BE2C (cell line): Measurements from ENCODE around the gene SPANXN1. TPM values are rescaled to one million over a fixed set of nuclear protein-coding genes. Genes with fewer than 3 reads are reported as not detected.
"Not testable (repeated sequence)": the region's sequence is repeated elsewhere in the genome, so short reads cannot be mapped to it uniquely, and the experiment has no call there.

Experiments used
- DNase-seq: peaks from one replicate; pipeline ENCODE4 v3.0.0-alpha.2; 2020
- H3K27me3 ChIP-seq: fragments of 250-450 bp; sonication (Bioruptor Pico); 2 replicates; pipeline ENCODE4 v1.5.1; 2020; ENCODE audit warnings: mild to moderate bottlenecking
- H3K36me3 ChIP-seq: fragments of 250-450 bp; sonication (Bioruptor Pico); 2 replicates; pipeline ENCODE4 v1.5.1; 2020; ENCODE audit warnings: mild to moderate bottlenecking
- H3K4me1 ChIP-seq: fragments of 250-450 bp; sonication (Bioruptor Pico); 2 replicates; pipeline ENCODE4 v1.5.1; 2020
- H3K4me3 ChIP-seq: 2 replicates; pipeline ENCODE4 v1.5.1; 2011; ENCODE audit warnings: low read depth, low read length
- H3K9me3 ChIP-seq: fragments of 250-450 bp; sonication (Bioruptor Pico); 2 replicates; pipeline ENCODE4 v1.5.1; 2020
- polyA plus RNA-seq: library from polyadenylated mRNA; unstranded; fragments of >200 nt; gene quantifications from one replicate; pipeline ENCODE4 v1.2.1, GENCODE V29; 2012; ENCODE audit warnings: low read depth, missing spikeins; ENCODE audit not compliant: insufficient read length, insufficient read depth
- TF ChIP-seq, protein P1 (sequence below): IDR thresholded peaks from 2 replicates; pipeline ENCODE4 v1.5.1; 2012; ENCODE audit warnings: mild to moderate bottlenecking, low read depth, low read length

The SPANXN1 gene, protein sequence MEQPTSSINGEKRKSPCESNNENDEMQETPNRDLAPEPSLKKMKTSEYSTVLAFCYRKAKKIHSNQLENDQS
- not detected for polyA plus RNA-seq

GRCh38 chrX:145247203-145247602 is at the start of gene SPANXN1:
TSS of gene SPANXN1 (plus strand) at chrX:145247503. CDS start at chrX:145247587, 84 bp downstream.
- H3K36me3 ChIP-seq, H3K4me3 ChIP-seq, H3K4me1 ChIP-seq, DNase-seq, H3K27me3 ChIP-seq, H3K9me3 ChIP-seq: not testable (repeated sequence)

- H3K36me3 ChIP-seq = no peaks in the 10 kb centered on the region
- TF ChIP-seq, protein P1, sequence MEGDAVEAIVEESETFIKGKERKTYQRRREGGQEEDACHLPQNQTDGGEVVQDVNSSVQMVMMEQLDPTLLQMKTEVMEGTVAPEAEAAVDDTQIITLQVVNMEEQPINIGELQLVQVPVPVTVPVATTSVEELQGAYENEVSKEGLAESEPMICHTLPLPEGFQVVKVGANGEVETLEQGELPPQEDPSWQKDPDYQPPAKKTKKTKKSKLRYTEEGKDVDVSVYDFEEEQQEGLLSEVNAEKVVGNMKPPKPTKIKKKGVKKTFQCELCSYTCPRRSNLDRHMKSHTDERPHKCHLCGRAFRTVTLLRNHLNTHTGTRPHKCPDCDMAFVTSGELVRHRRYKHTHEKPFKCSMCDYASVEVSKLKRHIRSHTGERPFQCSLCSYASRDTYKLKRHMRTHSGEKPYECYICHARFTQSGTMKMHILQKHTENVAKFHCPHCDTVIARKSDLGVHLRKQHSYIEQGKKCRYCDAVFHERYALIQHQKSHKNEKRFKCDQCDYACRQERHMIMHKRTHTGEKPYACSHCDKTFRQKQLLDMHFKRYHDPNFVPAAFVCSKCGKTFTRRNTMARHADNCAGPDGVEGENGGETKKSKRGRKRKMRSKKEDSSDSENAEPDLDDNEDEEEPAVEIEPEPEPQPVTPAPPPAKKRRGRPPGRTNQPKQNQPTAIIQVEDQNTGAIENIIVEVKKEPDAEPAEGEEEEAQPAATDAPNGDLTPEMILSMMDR = no peak
- no peaks in the 10 kb centered on the region for H3K4me1 ChIP-seq
- no peaks in the 10 kb centered on the region for H3K9me3 ChIP-seq
- no peak for DNase-seq
- H3K27me3 ChIP-seq = no peaks in the 10 kb centered on the region
- no peak overlapping the region for H3K4me3 ChIP-seq
Observed at GRCh38 chrX:145199078-145199477, 48.2 kb upstream of the SPANXN1 start.

- H3K27me3 ChIP-seq = no peaks in the 10 kb centered on the region
- no peak overlapping the region for H3K4me3 ChIP-seq
- H3K9me3 ChIP-seq = no peaks in the 10 kb centered on the region
- TF ChIP-seq, protein P1 = peak; percentile 27
- no peaks in the 10 kb centered on the region for H3K4me1 ChIP-seq
- no peaks in the 10 kb centered on the region for H3K36me3 ChIP-seq
- no peak for DNase-seq
Observed at GRCh38 chrX:145213504-145213903, 33.8 kb upstream of the SPANXN1 start.

GRCh38 chrX:145292218-145292617 is 44.9 kb downstream of the SPANXN1 start:
- H3K4me3 ChIP-seq = no peak overlapping the region
- TF ChIP-seq, protein P1 = no peak
- DNase-seq = no peak
- no peaks in the 10 kb centered on the region for H3K4me1 ChIP-seq
- no peaks in the 10 kb centered on the region for H3K36me3 ChIP-seq
- no peaks in the 10 kb centered on the region for H3K9me3 ChIP-seq
- H3K27me3 ChIP-seq = no peaks in the 10 kb centered on the region
